HUES48 (cell line): ENCODE results near the gene WNT8B.

ENCODE experiments used
- H3K27ac ChIP-seq: one replicate; pipeline ENCODE4 v1.7.0; 2013; ENCODE audit warnings: low read depth, low read length, inconsistent platforms
- H3K27me3 ChIP-seq: 2 replicates; pipeline ENCODE4 v1.6.1; 2013; ENCODE audit warnings: mild to moderate bottlenecking, low read length; ENCODE audit not compliant: control insufficient read depth, insufficient read depth
- H3K36me3 ChIP-seq: 2 replicates; pipeline ENCODE4 v1.6.1; 2013; ENCODE audit warnings: low read length; ENCODE audit not compliant: control insufficient read depth, insufficient read depth
- H3K4me1 ChIP-seq: 2 replicates; pipeline ENCODE4 v1.6.1; 2013; ENCODE audit warnings: mild to moderate bottlenecking, low read length; ENCODE audit not compliant: control insufficient read depth, insufficient read depth
- H3K4me3 ChIP-seq: 2 replicates; pipeline ENCODE4 v1.5.1; 2013; ENCODE audit warnings: mild to moderate bottlenecking, low read depth, low read length
- H3K9ac ChIP-seq: 2 replicates; pipeline ENCODE4 v1.6.1; 2013; ENCODE audit warnings: mild to moderate bottlenecking, low read depth, low read length, moderate library complexity
- H3K9me3 ChIP-seq: 2 replicates; pipeline ENCODE4 v1.6.1; 2013; ENCODE audit warnings: low read length; ENCODE audit not compliant: control insufficient read depth, insufficient read depth

Gene WNT8B

GRCh38 chr10:100518761-100519241, 56.0 kb downstream of the WNT8B start:
- no peak overlapping the region for H3K9ac ChIP-seq
- no peaks in the 10 kb centered on the region for H3K9me3 ChIP-seq
- peaks cover 34% of the 10 kb centered on the region for H3K27me3 ChIP-seq
- H3K4me3 ChIP-seq: peak overlapping the region; percentile 67
- H3K36me3 ChIP-seq: peaks cover 13% of the 10 kb centered on the region
- H3K4me1 ChIP-seq: peaks cover 3% of the 10 kb centered on the region; the same call in 1 of the 2 replicates
- no peak overlapping the region for H3K27ac ChIP-seq

GRCh38 chr10:100519311-100520051, 56.7 kb downstream of the WNT8B start, which contains the start of gene SEC31B:
Gene SEC31B, minus strand, starts transcription at chr10:100519861. Its CDS starts 2,909 bp downstream, at chr10:100516952.
- H3K4me3 ChIP-seq: peak within 1 kb of the TSS; percentile 67
- H3K36me3 ChIP-seq: peaks cover 19% of the 10 kb centered on the region
- no peak within 1 kb of the TSS for H3K9ac ChIP-seq
- H3K4me1 ChIP-seq: peaks cover 3% of the 10 kb centered on the region; the same call in 1 of the 2 replicates
- no peak within 1 kb of the TSS for H3K27ac ChIP-seq
- no peaks in the 10 kb centered on the region for H3K9me3 ChIP-seq
- H3K27me3 ChIP-seq: peaks cover 34% of the 10 kb centered on the region

GRCh38 chr10:100520811-100521210, 58.0 kb downstream of the WNT8B start:
- H3K4me1 ChIP-seq: peaks cover 3% of the 10 kb centered on the region; the same call in 1 of the 2 replicates
- H3K27me3 ChIP-seq: peaks cover 34% of the 10 kb centered on the region
- H3K9me3 ChIP-seq: no peaks in the 10 kb centered on the region
- no peak overlapping the region for H3K4me3 ChIP-seq
- H3K9ac ChIP-seq: no peak overlapping the region
- H3K27ac ChIP-seq: no peak overlapping the region
- H3K36me3 ChIP-seq: peaks cover 33% of the 10 kb centered on the region

DNA sequence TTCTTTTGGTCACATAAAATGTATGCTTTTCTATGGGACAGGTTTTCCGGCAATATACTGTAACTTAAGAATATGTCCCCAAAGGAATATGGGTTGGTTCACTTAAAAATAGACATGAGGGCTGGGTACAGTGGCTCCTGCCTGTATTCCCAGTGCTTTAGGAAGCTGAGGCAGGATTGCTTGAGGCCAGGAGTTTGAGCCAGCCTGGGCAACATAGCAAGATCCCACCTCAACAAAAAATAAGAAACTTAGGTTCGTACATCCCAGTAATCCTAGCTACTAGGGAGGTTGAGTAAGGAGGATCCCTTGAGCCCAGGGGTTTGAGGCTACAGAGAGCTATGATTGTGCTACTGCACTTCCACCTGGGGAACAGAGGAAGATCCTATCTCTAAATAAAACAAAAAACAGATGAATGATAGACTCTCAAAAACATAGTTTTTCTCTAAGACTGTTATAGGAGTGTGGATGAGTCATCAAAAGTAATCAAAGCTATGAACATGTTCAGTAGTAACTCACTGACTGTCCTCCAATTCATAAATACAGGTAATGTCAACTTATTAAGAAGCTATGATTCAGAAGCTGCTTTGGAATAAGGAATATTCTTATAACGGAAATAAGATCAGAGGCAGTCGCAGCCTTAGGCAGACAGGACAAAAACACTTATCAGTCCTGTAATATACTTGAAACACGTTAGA, 59.4 kb downstream of the WNT8B start:
- no peaks in the 10 kb centered on the region for H3K9me3 ChIP-seq
- H3K27ac ChIP-seq: no peak overlapping the region
- H3K36me3 ChIP-seq: peaks cover 47% of the 10 kb centered on the region
- H3K4me1 ChIP-seq: peaks cover 3% of the 10 kb centered on the region; the same call in 1 of the 2 replicates
- no peak overlapping the region for H3K4me3 ChIP-seq
- H3K27me3 ChIP-seq: peaks cover 34% of the 10 kb centered on the region
- H3K9ac ChIP-seq: no peak overlapping the region

GRCh38 chr10:100522945-100523344, 60.1 kb downstream of the WNT8B start:
- Histone ChIP-seq H3K4me1 (peaks cover 3% of the 10 kb centered on the region; the same call in 1 of the 2 replicates), H3K36me3 (peaks cover 51% of the 10 kb centered on the region), H3K27me3 (peaks cover 30% of the 10 kb centered on the region), H3K9ac (no peak overlapping the region), H3K9me3 (no peaks in the 10 kb centered on the region), H3K27ac (no peak overlapping the region), H3K4me3 (no peak overlapping the region)

- Histone ChIP-seq H3K4me1 (no peaks in the 10 kb centered on the region), H3K9me3 (no peaks in the 10 kb centered on the region), H3K27ac (no peak overlapping the region), H3K9ac (no peak overlapping the region), H3K27me3 (peaks cover 19% of the 10 kb centered on the region), H3K4me3 (no peak overlapping the region), H3K36me3 (peaks cover 57% of the 10 kb centered on the region)
These were observed 61.4 kb downstream of the WNT8B start for GRCh38 chr10:100524206-100524605.

DNA sequence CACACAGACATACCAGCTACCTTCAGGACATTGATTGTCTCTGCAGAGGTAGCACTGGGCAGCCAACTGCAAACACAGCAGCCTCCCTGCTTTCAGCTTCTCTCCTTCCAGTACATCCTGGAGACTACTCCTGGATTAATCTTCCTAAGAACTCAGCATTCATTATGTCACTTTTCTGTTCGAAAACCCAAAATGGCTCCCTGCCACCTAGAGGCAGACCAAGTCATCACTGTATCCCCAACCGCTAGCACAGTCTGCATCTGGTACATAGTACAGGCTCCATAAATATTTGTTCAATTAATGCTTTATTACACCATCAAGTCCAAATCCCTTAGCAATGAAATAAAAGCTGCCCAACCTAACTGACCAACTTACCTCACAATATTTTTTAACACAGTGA, 61.8 kb downstream of the WNT8B start:
- H3K9ac ChIP-seq: no peak overlapping the region
- H3K36me3 ChIP-seq: peaks cover 57% of the 10 kb centered on the region
- no peaks in the 10 kb centered on the region for H3K4me1 ChIP-seq
- H3K27me3 ChIP-seq: peaks cover 14% of the 10 kb centered on the region
- no peak overlapping the region for H3K27ac ChIP-seq
- H3K9me3 ChIP-seq: no peaks in the 10 kb centered on the region
- no peak overlapping the region for H3K4me3 ChIP-seq

DNA sequence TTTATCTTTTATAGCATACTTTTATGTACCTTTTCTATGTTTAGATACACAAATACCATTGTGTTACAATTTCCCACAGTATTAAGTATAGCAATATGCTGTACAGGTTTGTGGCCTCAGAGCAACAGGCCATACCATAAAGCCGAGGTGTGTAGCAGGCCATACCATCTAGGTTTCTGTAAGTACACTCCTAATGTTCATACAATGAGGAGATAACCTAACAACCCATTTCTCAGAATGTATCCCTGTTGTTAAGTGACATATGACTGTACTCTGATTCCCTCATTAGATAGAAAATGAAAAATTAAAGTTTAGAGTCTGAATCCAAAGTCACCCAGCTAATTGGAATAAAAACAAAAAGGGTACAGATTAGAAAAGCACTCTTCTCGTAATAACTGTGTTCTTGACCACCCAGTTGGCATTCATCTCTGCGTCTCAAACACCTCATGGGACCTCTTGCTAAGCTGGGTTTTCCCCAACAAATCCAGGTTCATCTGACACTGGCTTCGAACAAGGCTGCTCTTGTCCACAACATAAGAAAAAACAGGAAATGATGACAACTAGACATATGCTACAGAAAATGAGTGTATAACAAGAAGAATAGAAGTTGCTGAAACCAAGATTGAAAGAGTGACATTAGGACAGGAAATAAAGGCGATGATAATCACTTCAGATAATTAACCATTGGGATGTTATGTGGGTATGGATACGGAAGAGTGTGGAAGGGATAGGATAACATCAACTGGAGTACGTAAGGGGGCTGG, 65.5 kb downstream of the WNT8B start:
- no peak overlapping the region for H3K27ac ChIP-seq
- no peaks in the 10 kb centered on the region for H3K27me3 ChIP-seq
- H3K4me1 ChIP-seq: peaks cover 6% of the 10 kb centered on the region
- no peaks in the 10 kb centered on the region for H3K9me3 ChIP-seq
- H3K9ac ChIP-seq: no peak overlapping the region
- H3K36me3 ChIP-seq: peaks cover 49% of the 10 kb centered on the region
- peak overlapping the region; percentile 98 for H3K4me3 ChIP-seq

DNA sequence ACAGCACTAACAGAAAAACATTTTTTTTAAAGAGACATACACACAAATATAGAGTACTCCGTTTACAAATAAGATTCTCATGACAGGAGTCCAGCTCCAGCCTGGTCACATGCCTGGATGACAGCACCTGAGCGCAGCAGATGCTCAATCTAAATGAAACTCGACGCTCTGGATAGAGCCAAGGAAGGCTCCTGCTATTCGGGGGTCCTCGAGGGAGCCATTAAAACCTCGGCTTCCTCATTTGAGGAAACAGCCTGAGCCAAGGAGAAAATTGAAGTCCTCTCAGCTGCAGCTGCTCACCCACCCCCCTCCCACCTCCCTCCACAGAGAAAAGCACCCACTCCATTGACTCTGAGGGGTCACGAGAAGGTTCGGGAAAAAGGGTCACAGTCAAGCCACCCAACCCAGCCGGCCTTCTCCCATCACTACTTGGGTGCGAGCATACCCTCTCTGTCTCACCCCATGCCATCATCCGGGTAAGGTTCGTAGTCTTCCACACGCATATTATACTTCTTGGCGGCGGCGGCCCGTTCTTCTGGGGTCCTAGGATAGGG, 66.2 kb downstream of the WNT8B start:
- H3K9ac ChIP-seq: peak overlapping the region; percentile 82
- no peaks in the 10 kb centered on the region for H3K9me3 ChIP-seq
- H3K27me3 ChIP-seq: no peaks in the 10 kb centered on the region
- H3K27ac ChIP-seq: no peak overlapping the region
- H3K4me3 ChIP-seq: peak overlapping the region; percentile 98
- peaks cover 6% of the 10 kb centered on the region for H3K4me1 ChIP-seq
- peaks cover 42% of the 10 kb centered on the region for H3K36me3 ChIP-seq

DNA sequence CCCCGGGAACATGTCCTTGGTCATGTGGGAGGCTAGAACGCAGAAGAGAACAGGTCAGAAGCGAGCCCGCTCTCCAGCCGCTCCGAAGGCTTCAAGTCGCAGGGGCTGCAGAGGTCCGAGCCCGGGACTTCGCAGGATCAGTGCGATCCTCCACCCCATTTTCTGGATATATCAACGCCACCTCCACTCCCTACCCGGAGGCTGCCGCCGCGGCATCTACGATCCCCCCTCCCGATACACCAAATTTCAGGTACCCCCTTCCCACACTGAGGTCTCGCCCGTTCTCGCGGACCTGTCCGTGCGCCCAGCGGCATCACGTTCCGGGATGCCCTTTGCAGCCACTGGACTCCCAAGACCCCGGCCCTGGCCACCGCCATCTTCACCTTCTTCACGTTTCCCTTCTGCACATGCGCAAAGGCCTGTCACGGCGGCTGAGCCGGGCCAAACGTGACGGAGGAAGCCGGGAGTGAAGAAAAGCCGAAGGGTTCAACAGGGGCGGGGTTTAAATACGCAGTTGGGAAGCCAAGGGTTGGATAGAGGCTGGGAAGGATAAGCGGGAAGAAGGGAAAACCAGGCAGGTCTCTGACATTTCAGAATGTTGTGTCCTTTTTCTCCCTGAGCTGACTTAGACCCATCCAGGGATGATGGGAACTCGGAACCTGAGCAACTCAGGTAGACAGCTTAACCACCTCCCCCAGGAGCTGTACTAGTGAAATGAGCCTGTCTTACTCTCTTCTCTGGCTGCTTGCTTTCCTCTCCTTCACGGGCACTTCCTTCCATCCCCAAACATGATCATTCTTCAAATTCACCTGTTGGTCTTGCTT, 66.9 kb downstream of the WNT8B start, which contains the start of gene NDUFB8:
NDUFB8 (minus strand) TSS at position 397 of the 824 bp plus-strand sequence; CDS start at position 377, 20 bp downstream.
- Histone ChIP-seq H3K9ac (peak within 1 kb of the TSS; percentile 82), H3K36me3 (peaks cover 35% of the 10 kb centered on the region), H3K4me1 (peaks cover 6% of the 10 kb centered on the region), H3K9me3 (no peaks in the 10 kb centered on the region), H3K4me3 (peak within 1 kb of the TSS; percentile 98), H3K27ac (no peak within 1 kb of the TSS), H3K27me3 (no peaks in the 10 kb centered on the region)
